GM21576 (cell line): ENCODE results near the gene CIBAR2.

Experiments
- ATAC-seq: cut with Tn5 transposase; IDR thresholded peaks from one replicate; pipeline ENCODE4 v1.9.1; 2021; ENCODE audit warnings: mild to moderate bottlenecking, moderate library complexity; ENCODE audit not compliant: unreplicated experiment

The CIBAR2 gene

DNA sequence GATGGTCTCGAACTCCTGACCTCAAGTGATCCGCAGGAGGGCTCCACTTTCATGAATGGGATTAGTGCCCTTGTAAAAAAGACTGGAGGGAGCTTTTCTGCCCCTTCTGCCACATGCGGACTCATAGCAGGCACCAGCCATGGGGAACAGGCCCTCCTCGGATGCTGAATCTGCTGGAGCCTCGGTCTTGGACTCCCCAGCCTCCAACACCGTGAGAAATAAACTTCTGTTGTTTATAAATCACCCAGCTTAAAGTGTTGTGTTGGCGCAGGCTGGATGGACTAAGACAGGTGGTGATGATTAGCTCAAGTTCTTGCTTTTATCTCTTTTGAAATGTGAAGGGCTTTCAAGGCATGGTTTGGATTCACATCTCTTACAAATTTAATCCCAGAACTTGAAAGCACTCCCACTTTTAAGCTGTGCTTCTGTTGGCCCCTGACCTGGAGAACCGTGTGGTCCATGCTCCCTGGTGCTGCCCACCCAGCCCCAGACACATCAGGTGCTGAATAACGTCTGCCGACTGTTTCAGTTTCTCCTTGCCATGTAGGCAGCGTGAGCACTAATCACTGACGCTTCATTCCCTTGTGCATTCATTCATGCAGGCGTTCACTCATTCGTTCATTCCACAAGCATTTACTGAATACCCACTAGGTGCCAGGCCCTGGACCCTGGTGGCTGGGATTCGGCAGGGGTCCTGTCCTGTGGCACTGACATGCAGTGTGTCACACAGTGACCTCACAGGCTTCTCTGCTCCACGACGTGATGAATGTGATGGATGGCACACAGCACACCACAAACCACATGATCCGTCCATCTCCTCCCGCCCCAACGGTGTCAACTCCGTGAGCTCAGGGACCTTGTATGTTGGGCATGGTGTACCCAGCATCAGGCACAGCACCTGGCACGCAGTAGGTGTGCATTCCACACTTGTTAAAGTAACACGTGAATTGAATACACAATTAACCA, 8.9 kb downstream of the CIBAR2 start:
- ATAC-seq: no peak

GRCh38 chr16:85101956-85102630, 10.2 kb downstream of the CIBAR2 start:
- ATAC-seq: no peak

GRCh38 chr16:85100265-85100664, 12.0 kb downstream of the CIBAR2 start:
- ATAC-seq: no peak

- ATAC-seq: no peak
Observed at GRCh38 chr16:85098565-85098964, 13.7 kb downstream of the CIBAR2 start.

DNA sequence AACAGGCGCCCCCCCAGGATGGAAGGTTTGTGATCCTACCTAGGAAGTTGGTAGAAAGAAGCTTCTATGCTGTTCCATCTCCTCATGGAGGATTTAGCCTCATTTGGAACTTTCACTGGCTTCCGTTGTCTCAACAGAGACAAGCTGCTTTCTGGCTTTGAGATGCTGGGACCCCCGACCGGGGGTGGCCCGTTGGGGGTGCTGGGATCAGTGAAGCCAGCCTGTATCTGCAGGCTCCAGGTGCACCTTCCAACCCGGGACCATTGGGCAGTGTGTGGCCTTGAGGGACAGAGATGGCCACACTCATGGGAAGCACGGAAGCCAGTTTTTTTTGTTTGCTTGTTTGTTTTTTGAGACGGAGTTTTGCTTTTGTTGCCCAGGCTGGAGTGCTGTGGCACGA, 15.4 kb downstream of the CIBAR2 start:
- no peak for ATAC-seq

- ATAC-seq: no peak
Observed at GRCh38 chr16:85094812-85095211, 17.5 kb downstream of the CIBAR2 start.

GRCh38 chr16:85094176-85094805, 18.0 kb downstream of the CIBAR2 start:
- no peak for ATAC-seq

DNA sequence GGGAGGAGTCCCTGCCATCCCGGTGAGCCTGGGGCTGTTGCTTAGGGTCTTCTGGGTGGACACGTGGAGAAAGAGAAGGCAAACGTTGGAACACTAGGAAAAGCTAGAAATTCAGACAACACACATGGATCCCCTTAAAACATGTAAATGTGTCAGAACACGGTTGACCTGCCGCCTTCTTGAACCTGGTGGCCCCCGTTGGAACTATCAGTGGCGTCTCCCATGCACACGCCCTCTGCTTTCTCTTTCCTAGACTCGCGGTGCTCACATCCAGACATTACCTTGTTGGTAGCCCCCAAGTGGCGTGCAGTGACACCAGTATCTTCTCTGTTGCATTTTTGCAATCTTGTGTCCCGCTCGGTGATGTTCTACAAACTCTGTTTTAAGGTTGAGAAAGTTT, 18.6 kb downstream of the CIBAR2 start:
- no peak for ATAC-seq

DNA sequence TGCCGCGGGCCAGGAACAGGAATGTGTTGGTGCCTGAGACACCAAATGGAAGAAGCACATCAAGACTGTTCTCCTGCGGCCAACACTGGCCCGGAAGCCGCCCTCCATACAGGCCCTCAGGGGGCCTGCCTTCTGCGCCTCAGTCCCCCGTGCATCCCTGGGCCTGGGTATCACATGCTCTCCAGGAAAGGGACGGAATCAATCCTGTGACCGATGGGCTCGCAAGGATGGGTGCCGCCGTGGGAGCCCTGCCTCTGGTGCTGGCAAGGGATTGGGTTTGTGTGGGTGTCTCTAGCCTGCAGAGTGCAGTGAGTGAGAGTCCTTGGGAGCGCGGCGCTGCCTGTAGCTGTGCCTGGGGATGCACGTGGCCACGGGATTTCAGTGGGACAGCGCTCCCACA, 19.4 kb downstream of the CIBAR2 start:
- no peak for ATAC-seq

- ATAC-seq: no peak
Observed at GRCh38 chr16:85092309-85092708, 20.0 kb downstream of the CIBAR2 start.

DNA sequence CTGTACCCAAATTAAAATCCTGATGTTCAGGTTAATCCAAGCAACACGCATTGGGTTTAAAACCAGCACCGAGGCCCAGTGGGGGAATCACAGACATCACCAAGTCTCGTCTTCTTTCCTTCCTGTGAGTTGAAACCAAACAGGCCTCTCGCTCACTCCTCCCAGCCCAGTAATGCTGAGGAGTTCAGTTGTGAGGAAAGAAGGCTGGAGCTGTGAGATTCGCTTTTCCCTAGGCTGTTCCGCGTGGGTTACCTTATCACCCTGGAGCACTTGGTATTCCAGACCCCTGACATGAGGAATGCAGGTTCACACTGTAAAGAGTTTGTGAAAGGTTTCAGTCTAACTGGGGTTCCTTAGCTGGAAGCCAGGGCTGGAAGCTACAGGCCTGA, 20.8 kb downstream of the CIBAR2 start:
- no peak for ATAC-seq

GRCh38 chr16:85090873-85091521, 21.3 kb downstream of the CIBAR2 start:
- no peak for ATAC-seq

DNA sequence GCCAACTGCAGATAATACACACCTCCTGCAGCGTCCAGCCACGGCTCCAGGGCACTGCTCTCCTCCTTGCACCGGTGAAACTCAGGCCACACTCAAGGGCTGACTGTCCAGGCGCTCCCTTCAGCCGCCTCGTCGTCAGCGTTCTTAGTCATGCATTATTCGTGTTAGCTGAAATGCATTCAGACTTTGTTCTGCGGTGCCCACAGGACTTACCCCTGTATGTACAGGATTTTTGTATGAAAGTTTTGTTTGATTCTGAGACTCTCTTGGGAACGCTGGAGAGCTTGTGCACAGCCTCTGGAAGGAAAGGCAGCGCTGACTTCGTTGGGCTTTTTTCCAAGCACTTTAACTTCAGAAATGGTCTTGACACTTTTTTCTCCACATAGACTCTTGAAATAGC, 22.1 kb downstream of the CIBAR2 start:
- ATAC-seq: no peak

DNA sequence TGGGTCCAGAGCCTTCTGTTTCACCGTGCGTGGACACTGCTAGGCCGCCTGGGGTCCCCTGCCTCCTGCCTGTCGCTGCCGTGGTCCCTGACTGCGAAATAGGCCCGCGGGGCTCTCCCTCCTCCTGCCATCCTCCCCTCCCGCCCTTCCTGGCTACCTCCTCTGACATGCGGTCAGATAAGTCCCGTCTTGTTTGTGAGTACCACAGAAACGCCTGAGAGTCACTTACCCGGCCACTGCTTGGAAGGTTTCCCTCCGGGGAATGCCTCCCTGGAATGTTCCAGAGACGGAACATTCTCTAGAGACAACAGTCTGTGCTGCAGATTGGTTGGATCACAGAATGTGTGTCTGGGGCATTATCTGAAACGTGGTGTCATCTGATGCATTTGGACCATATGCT, 22.7 kb downstream of the CIBAR2 start:
- ATAC-seq: no peak

DNA sequence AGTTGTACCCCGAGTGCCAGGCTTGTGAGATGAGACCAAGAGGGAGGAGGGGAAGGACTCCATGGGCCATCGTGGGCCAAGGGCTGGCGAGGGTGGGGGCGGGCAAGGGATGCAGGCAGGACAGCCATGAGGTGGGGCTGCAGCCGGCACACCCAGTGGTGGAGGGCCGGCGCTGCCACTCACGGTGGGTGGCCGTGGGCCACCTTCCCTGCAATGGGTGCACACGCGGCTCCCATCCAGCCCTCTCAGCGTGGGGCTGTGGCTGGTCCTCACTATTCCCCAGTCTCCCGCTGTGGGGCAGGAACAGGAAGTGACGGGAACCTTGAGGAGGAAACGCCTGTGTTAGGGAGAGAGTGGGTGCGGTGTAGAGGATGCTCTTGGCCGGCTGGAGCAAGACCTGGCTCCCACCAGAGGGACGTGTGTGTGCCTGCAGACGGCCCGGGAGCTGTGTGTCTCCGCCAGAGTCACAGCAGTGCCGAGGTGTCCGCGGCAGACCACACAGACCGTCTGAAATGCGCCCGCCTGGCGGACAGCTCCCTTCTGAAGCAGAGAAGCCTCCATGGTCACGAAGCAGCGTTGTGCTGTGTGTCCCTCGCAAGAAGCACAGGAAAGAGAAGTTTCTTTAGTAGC, 23.6 kb downstream of the CIBAR2 start:
- no peak for ATAC-seq

GRCh38 chr16:85087899-85088569, 24.2 kb downstream of the CIBAR2 start:
- ATAC-seq: no peak

DNA sequence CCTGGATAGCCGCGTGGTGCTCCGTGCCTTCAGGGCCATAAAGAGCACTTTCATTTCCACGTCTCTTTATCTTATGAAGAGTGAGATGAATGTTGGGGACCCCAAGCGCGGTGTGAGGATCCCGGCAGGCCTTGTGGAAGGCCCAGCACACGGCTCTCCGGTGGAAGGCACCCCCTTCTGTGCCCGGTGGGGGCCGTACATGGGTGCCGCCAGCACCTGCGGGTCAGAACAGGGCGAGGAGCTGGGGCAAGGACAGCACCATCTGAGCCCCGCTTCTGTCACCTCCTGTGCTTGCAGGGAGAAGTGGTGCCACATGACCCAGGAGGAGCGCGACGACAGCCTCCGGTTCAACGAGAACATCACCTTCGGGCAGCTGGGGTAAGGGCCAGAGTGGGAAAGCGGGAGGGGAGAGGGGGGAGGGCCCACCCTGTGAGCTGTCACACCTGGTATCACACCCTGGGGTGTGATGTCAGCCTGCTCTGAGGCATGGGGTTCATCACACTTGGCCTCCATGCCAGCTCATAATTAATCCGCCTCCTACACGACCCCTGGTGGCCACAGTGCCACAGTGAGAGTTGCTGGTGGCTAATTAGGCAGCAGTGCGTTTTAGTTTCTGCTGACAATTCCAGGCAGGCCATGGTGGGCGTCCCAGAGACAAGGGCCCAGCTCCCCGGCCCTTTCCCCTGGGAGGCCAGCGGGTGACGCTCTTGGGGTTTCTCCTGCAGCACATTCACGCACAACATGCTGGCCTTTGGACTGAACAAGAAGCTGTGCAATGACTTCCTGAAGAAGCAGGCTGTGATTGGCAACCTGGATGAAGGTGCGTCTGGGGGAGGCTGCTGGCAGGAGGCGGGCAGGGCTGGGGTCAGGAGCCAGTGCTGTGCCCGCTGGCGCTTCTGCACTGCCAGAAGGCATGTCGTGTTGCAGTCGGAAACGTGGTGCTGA, 25.7 kb downstream of the CIBAR2 start:
- no peak for ATAC-seq

GRCh38 chr16:85085721-85086120, 26.6 kb downstream of the CIBAR2 start:
- no peak for ATAC-seq

DNA sequence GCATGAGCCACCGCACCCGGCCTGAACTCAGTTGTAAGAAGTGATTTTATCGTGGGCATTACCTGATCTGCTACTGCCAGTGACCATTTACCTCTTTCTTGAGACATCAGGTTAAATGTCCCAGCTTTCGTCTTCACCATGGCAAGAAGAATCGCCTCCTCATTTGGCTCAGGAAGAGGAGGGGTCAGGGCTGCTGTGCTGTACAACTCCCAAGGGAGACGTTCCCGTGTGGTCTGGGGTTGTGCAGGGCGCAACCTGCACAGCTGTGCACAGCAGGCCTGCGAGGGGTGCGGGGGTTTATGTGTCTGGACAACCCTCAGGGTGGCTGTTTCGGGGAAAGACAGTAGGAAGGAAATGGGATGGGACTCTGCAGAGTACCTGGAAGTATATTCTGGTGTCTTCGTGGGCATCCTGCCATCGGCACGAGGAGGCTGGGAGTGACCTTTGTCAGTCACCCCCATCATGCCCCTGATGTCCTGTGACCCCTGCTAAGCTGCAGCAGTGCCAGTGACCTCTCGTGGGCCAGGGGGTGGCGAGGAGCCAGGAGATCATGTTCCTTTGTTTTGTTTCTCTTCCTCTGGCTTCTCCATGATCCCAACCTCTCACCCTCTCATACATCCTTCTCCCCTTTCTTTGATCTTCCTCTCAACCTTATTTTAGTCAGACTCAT, 27.3 kb downstream of the CIBAR2 start:
- no peak for ATAC-seq
